Mesenchymal stem cell (in vitro differentiated cells and primary cell): ENCODE measurements around the gene PPP3CA.

Source experiments
- DNase-seq: peaks from one replicate; pipeline ENCODE4 v3.0.0-alpha.2; 2013
- H2AFZ ChIP-seq: one replicate; pipeline ENCODE4 v1.6.1; 2013; ENCODE audit warnings: low read depth, mild to moderate bottlenecking, control low read depth, inconsistent platforms, low read length, moderate library complexity
- H2AK5ac ChIP-seq: 2 replicates; pipeline ENCODE4 v1.6.1; 2013; ENCODE audit warnings: low read length, moderate library complexity, mild to moderate bottlenecking, inconsistent platforms; ENCODE audit not compliant: severe bottlenecking
- H2BK120ac ChIP-seq: one replicate; pipeline ENCODE4 v1.6.1; 2013; ENCODE audit warnings: low read depth, mild to moderate bottlenecking, inconsistent platforms, low read length, moderate library complexity
- H2BK12ac ChIP-seq, 2 experiments: one replicate each; pipeline ENCODE4 v1.6.1; 2013; ENCODE audit warnings: inconsistent platforms in 2 of 2, low read length in 2 of 2, mild to moderate bottlenecking in 2 of 2, moderate library complexity in 2 of 2, control low read depth in 1 of 2
- H2BK15ac ChIP-seq: one replicate; pipeline ENCODE4 v1.6.1; 2013; ENCODE audit warnings: mild to moderate bottlenecking, low read depth, inconsistent platforms; ENCODE audit not compliant: poor library complexity, severe bottlenecking
- H2BK5ac ChIP-seq: 2 replicates; pipeline ENCODE4 v1.6.1; 2013; ENCODE audit warnings: low read depth, mild to moderate bottlenecking, low read length, control low read depth, inconsistent platforms; ENCODE audit not compliant: poor library complexity, severe bottlenecking
- H3K14ac ChIP-seq, 2 experiments: one replicate each; pipeline ENCODE4 v1.6.1; 2013; ENCODE audit warnings: inconsistent platforms in 2 of 2, low read length in 2 of 2, control low read depth in 1 of 2, mild to moderate bottlenecking in 1 of 2, moderate library complexity in 1 of 2
- H3K18ac ChIP-seq, 2 experiments: one replicate each; pipeline ENCODE4 v1.6.1; 2013; ENCODE audit warnings: inconsistent platforms in 2 of 2, low read length in 2 of 2, control low read depth in 1 of 2, low read depth in 1 of 2, mild to moderate bottlenecking in 1 of 2
- H3K23ac ChIP-seq, 2 experiments: one replicate each; pipeline ENCODE4 v1.6.1; 2013; ENCODE audit warnings: inconsistent platforms in 2 of 2, low read length in 2 of 2, mild to moderate bottlenecking in 2 of 2, moderate library complexity in 2 of 2, control low read depth in 1 of 2
- H3K27ac ChIP-seq: 2 replicates; pipeline ENCODE4 v1.5.1; 2013; ENCODE audit warnings: mild to moderate bottlenecking, moderate library complexity, low read length, control low read depth, inconsistent platforms; ENCODE audit not compliant: poor library complexity, severe bottlenecking
- H3K27me3 ChIP-seq, 2 experiments: 2 replicates each; pipeline versions ENCODE4 v1.6.1 to v1.7.0; 2013; ENCODE audit warnings: low read length in 2 of 2, mild to moderate bottlenecking in 2 of 2, moderate library complexity in 2 of 2, control low read depth in 1 of 2, inconsistent platforms in 1 of 2; ENCODE audit not compliant: control insufficient read depth in 1 of 2, insufficient read depth in 1 of 2
- H3K36me3 ChIP-seq, 2 experiments: 2 replicates each; pipeline versions ENCODE4 v1.6.1 to v1.7.0; 2013; ENCODE audit warnings: low read length in 2 of 2, control low read depth in 1 of 2, inconsistent platforms in 1 of 2, low read depth in 1 of 2, mild to moderate bottlenecking in 1 of 2; ENCODE audit not compliant: insufficient read depth in 2 of 2, control insufficient read depth in 1 of 2
- H3K4ac ChIP-seq, 2 experiments: one replicate each; pipeline ENCODE4 v1.6.1; 2013; ENCODE audit warnings: inconsistent platforms in 2 of 2, low read length in 2 of 2, mild to moderate bottlenecking in 2 of 2, moderate library complexity in 2 of 2, control low read depth in 1 of 2, low read depth in 1 of 2
- H3K4me1 ChIP-seq: 2 replicates; pipeline ENCODE4 v1.6.1; 2013; ENCODE audit warnings: low read depth, low read length, control low read depth; ENCODE audit not compliant: control insufficient read depth, insufficient read depth
- H3K4me2 ChIP-seq: 2 replicates; pipeline ENCODE4 v1.6.1; 2013; ENCODE audit warnings: low read length, mild to moderate bottlenecking, inconsistent platforms; ENCODE audit not compliant: poor library complexity, severe bottlenecking
- H3K4me3 ChIP-seq, 2 experiments: 2 replicates each; pipeline versions ENCODE4 v1.5.1 to v1.7.0; 2013; ENCODE audit warnings: low read length in 2 of 2, mild to moderate bottlenecking in 2 of 2, control low read depth in 1 of 2, low read depth in 1 of 2; ENCODE audit not compliant: insufficient read depth in 1 of 2
- H3K79me1 ChIP-seq: replicated peaks from 2 replicates; pipeline ENCODE4 v1.6.1; 2013; ENCODE audit warnings: mild to moderate bottlenecking, control low read depth, low read length, inconsistent platforms; ENCODE audit not compliant: poor library complexity, severe bottlenecking
- H3K9ac ChIP-seq: 2 replicates; pipeline ENCODE4 v1.7.0; 2013; ENCODE audit warnings: mild to moderate bottlenecking, low read length, moderate library complexity
- H3K9me3 ChIP-seq: 2 replicates; pipeline ENCODE4 v1.7.0; 2013; ENCODE audit warnings: mild to moderate bottlenecking, low read length; ENCODE audit not compliant: control insufficient read depth
- H4K8ac ChIP-seq: one replicate; pipeline ENCODE4 v1.6.1; 2013; ENCODE audit warnings: inconsistent platforms, mild to moderate bottlenecking, low read length, moderate library complexity
- H4K91ac ChIP-seq: one replicate; pipeline ENCODE4 v1.6.1; 2013; ENCODE audit warnings: mild to moderate bottlenecking, low read length, inconsistent platforms
- WGBS: methylation state at CpG from one replicate; pipeline ENCODE4 v1.1.7; 2013; ENCODE audit warnings: mixed read lengths; 5-methylcytosine and 5-hydroxymethylcytosine counted together

Gene PPP3CA

DNA sequence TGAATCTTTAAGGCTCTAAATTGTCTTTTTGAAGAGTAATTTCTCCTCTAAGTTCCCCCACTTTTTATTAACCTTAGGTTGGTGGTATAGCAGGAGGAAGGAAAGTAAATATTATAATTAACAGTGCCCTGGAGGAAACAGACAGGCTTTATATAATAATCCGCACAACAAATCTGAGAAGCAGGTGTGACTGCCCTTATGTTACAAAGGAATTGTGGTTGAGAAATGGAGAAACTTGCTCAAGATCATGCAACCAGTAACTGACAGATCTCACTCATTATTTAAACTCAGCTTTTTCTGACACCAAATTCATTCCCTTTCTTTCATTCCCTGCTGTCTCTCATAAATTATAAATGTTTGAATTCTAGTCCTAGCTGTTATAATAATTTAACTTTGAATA lies 282.0 kb downstream of the PPP3CA start:
- Histone ChIP-seq H2BK5ac (no peak overlapping the region), H2AFZ (no peak overlapping the region)
- WGBS: 100% methylated on average over 1 of the region's 1 CpG

DNA sequence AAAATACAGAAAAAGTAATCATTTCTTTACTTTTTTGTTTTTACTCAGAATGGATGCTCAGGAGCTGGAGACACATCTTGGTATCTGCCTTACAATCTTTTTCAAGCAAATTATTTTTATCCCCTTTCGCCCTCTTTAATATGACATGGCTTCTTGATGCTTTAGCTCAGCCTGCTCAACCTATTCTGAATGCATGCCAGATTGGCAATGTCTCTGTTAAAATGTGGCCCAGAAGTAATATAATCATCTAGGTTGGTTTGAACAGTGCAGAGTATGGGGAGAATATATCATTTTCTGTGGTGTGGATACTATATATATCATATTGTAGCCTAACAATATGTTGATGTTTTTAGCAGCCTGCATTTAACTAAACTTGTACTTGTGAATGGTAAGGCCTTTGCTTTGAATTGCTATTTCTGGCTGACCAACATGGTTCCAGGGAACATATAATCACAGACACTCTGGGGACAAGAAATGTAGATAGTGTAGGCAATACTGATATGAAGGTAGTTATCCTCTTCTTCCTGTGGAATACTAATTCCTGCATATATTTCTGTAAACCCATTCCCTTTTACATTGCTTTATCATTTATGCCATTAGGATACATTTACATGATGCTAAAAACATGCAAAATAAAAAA lies 282.7 kb downstream of the PPP3CA start:
- Histone ChIP-seq H3K9ac (no peak overlapping the region), H2AK5ac (no peak overlapping the region), H3K27me3 (no peaks in the 10 kb centered on the region), H3K4me2 (no peak overlapping the region), H2AFZ (no peak overlapping the region), H3K36me3 (peaks cover 0 to 33% of the 10 kb centered on the region in 2 experiments), H3K14ac (no peak overlapping the region), H3K4me3 (no peak overlapping the region), H2BK120ac (no peak overlapping the region), H3K23ac (no peak overlapping the region), H3K9me3 (no peaks in the 10 kb centered on the region), H3K79me1 (peaks cover 2% of the 10 kb centered on the region), H2BK12ac (no peak overlapping the region), H3K4ac (no peak overlapping the region), H2BK5ac (no peak overlapping the region), H4K8ac (no peak overlapping the region), H3K18ac (no peak overlapping the region), H3K27ac (no peak overlapping the region), H2BK15ac (no peak overlapping the region), H4K91ac (no peak overlapping the region), H3K4me1 (peaks cover 2% of the 10 kb centered on the region)
- no peak for DNase-seq
- 100% methylated on average over 1 of the region's 1 CpG for WGBS

More for the DNA sequence above, 282.0 kb downstream of the PPP3CA start:
- H3K18ac ChIP-seq: no peak overlapping the region
- H3K79me1 ChIP-seq: peaks cover 2% of the 10 kb centered on the region
- H2BK120ac ChIP-seq: no peak overlapping the region
- H3K4me2 ChIP-seq: no peak overlapping the region
- H2AK5ac ChIP-seq: no peak overlapping the region
- H3K23ac ChIP-seq: no peak overlapping the region
- no peak overlapping the region for H2BK12ac ChIP-seq
- H3K4ac ChIP-seq: no peak overlapping the region
- peaks cover 0 to 32% of the 10 kb centered on the region in 2 experiments for H3K36me3 ChIP-seq
- H3K27me3 ChIP-seq: no peaks in the 10 kb centered on the region
- H3K9ac ChIP-seq: no peak overlapping the region
- no peak overlapping the region for H3K4me3 ChIP-seq
- no peaks in the 10 kb centered on the region for H3K9me3 ChIP-seq
- no peak overlapping the region for H4K91ac ChIP-seq
- H3K14ac ChIP-seq: no peak overlapping the region
- no peak for DNase-seq
- no peak overlapping the region for H4K8ac ChIP-seq
- peaks cover 2% of the 10 kb centered on the region for H3K4me1 ChIP-seq
- no peak overlapping the region for H2BK15ac ChIP-seq
- H3K27ac ChIP-seq: no peak overlapping the region

DNA sequence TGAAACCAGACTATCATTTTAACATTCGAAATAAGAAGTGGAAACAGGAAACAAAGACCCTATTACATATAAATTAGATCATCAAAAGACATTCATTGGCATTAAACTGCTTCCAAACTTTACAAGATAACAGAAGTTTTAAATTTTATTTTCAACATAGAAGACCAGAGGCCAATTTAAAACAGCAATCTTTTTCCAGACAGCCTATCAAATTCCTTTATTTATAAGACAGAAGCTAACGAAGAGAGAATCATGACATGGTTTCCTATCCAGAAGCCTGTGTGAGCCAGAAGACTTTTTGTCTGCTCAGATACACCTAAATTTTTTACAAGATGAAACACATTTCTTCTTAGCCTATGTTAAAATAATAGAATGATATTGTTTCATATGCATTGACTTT lies 291.9 kb downstream of the PPP3CA start:
- Histone ChIP-seq H2BK12ac (no peak overlapping the region), H3K9me3 (no peaks in the 10 kb centered on the region), H3K4me2 (no peak overlapping the region), H4K8ac (no peak overlapping the region), H2BK5ac (no peak overlapping the region), H2AK5ac (no peak overlapping the region), H2BK15ac (no peak overlapping the region), H4K91ac (no peak overlapping the region), H2AFZ (no peak overlapping the region), H3K27me3 (no peaks in the 10 kb centered on the region), H3K36me3 (peaks cover 0 to 14% of the 10 kb centered on the region in 2 experiments), H3K4me3 (no peak overlapping the region), H3K14ac (no peak overlapping the region), H3K4me1 (no peaks in the 10 kb centered on the region), H3K18ac (no peak overlapping the region), H3K23ac (no peak overlapping the region), H2BK120ac (no peak overlapping the region), H3K27ac (no peak overlapping the region), H3K79me1 (no peaks in the 10 kb centered on the region), H3K9ac (no peak overlapping the region), H3K4ac (no peak overlapping the region)
- 100% methylated on average over 2 of the region's 2 CpGs for WGBS
- DNase-seq: no peak

DNA sequence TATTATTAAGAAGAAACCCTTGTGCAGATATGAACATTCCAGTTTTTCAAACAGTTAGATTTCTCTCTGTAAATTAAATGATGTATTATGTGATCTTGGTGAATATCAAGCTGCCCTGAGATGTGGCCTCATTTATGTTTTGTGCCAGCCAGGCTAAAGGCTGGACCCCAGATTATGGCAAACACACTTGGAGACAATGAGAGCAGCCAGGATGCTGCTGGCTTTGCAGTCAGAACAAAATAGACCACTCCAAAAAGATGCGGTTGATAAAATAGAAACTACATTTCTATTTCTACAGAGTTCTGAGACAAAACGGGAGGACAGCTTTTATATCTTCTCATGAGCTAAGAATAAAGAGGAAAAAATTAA lies 296.5 kb downstream of the PPP3CA start:
- H3K4ac ChIP-seq: no peak overlapping the region
- H3K18ac ChIP-seq: no peak overlapping the region
- no peak overlapping the region for H2AK5ac ChIP-seq
- H3K36me3 ChIP-seq: peaks cover 0 to 2% of the 10 kb centered on the region in 2 experiments
- H3K9me3 ChIP-seq: no peaks in the 10 kb centered on the region
- no peak overlapping the region for H2BK5ac ChIP-seq
- no peak overlapping the region for H2AFZ ChIP-seq
- no peak overlapping the region for H4K91ac ChIP-seq
- no peak overlapping the region for H3K14ac ChIP-seq
- no peak overlapping the region for H3K4me3 ChIP-seq
- no peak overlapping the region for H3K4me2 ChIP-seq
- H3K23ac ChIP-seq: no peak overlapping the region
- H3K9ac ChIP-seq: no peak overlapping the region
- H2BK12ac ChIP-seq: no peak overlapping the region
- H3K27ac ChIP-seq: no peak overlapping the region
- H3K79me1 ChIP-seq: no peaks in the 10 kb centered on the region
- no peaks in the 10 kb centered on the region for H3K27me3 ChIP-seq
- H2BK15ac ChIP-seq: no peak overlapping the region
- WGBS: no CpG with 5 or more reads among the region's 2 CpGs
- H3K4me1 ChIP-seq: no peaks in the 10 kb centered on the region
- H2BK120ac ChIP-seq: no peak overlapping the region
- DNase-seq: no peak
- H4K8ac ChIP-seq: no peak overlapping the region
